Measurements from ENCODE around the gene FGFRL1. TPM values are rescaled to one million over a fixed set of nuclear protein-coding genes. Genes with fewer than 3 reads are reported as not detected.

Gene FGFRL1
- total and polyA plus RNA-seq, 8 donors = 15.4 to 42.8 (median 31.1) TPM

GRCh38 chr4:985123-985830 lies 26.1 kb upstream of the FGFRL1 start:
- ATAC-seq (peak; percentile 76 to 84 (median 82)), FAIRE-seq (no peak), DNase-seq (peak; percentile 74 to 92 (median 83))
- WGBS, 2 donors = 30 to 37% methylated on average over 23 of the region's 23 CpGs
- H3K4me1 ChIP-seq = peaks cover 6 to 18% (median 14%) of the 10 kb centered on the region in 3 donors
- no peaks in the 10 kb centered on the region for H3K9me3 ChIP-seq
- peak overlapping the region in 2 of 4 donors; percentile 22 to 43 for H3K4me3 ChIP-seq
- H3K27me3 ChIP-seq = no peaks in the 10 kb centered on the region
- TF ChIP-seq CTCF (IDR thresholded peaks at IDR 0.05) = no peak
- no peaks in the 10 kb centered on the region for H3K36me3 ChIP-seq
- H3K27ac ChIP-seq = peak overlapping the region in 2 of 4 donors; percentile 8 to 34
- intact Hi-C loops (cut with DNase I) = no loop called here

- peak; percentile 3 to 29 (median 16) for ATAC-seq
- Histone ChIP-seq H3K27ac (peak overlapping the region; percentile 36 to 72 (median 48)), H3K4me1 (peaks cover 6 to 18% (median 14%) of the 10 kb centered on the region in 3 donors), H3K36me3 (no peaks in the 10 kb centered on the region), H3K9me3 (no peaks in the 10 kb centered on the region), H3K4me3 (peak overlapping the region; percentile 48 to 82 (median 72)), H3K27me3 (no peaks in the 10 kb centered on the region)
- no peak for TF ChIP-seq CTCF (IDR thresholded peaks at IDR 0.05)
- no peak for FAIRE-seq
- intact Hi-C loops (cut with DNase I) = no loop called here
- WGBS, 2 donors = 1 to 3% methylated on average over 14 of the region's 14 CpGs
- DNase-seq = no peak
Measured at GRCh38 chr4:986428-986878, 25.0 kb upstream of the FGFRL1 start.

- Histone ChIP-seq H3K4me1 (peaks cover 10 to 22% (median 17%) of the 10 kb centered on the region in 3 donors), H3K9me3 (no peaks in the 10 kb centered on the region), H3K36me3 (no peaks in the 10 kb centered on the region), H3K27me3 (no peaks in the 10 kb centered on the region), H3K27ac (peak within 1 kb of the TSS; percentile 36 to 72 (median 48)), H3K4me3 (peak within 1 kb of the TSS; percentile 48 to 82 (median 72))
- peak; percentile 80 to 86 (median 84) for ATAC-seq
- intact Hi-C loops (cut with DNase I) = no loop called here
- TF ChIP-seq CTCF (IDR thresholded peaks at IDR 0.05) = peak in 1 of 4 donors; percentile 10
- peak; percentile 74 to 92 (median 81) for DNase-seq
- no peak for FAIRE-seq
- 1% methylated on average over 61 to 69 of the region's 69 CpGs for WGBS, 2 donors
Measured at GRCh38 chr4:986879-987623, 24.4 kb upstream of the FGFRL1 start, which contains the start of gene IDUA. Gene IDUA (plus strand): TSS chr4:987044. CDS start chr4:987085, 41 bp downstream.

GRCh38 chr4:987624-988513 lies 23.6 kb upstream of the FGFRL1 start:
- Histone ChIP-seq H3K27ac (peak overlapping the region; percentile 36 to 72 (median 48)), H3K4me3 (peak overlapping the region; percentile 48 to 82 (median 72)), H3K4me1 (peaks cover 15 to 27% (median 23%) of the 10 kb centered on the region in 3 donors), H3K9me3 (no peaks in the 10 kb centered on the region), H3K27me3 (no peaks in the 10 kb centered on the region), H3K36me3 (no peaks in the 10 kb centered on the region)
- ATAC-seq (no peak), FAIRE-seq (no peak), DNase-seq (peak in 3 of 6 donors; percentile 19 to 80 (median 45))
- TF ChIP-seq CTCF (IDR thresholded peaks at IDR 0.05) = no peak
- WGBS, 2 donors = 58 to 62% methylated on average over 36 to 37 of the region's 37 CpGs
- intact Hi-C loops (cut with DNase I) = no loop called here
